ENCODE results near the gene NPB.

Gene NPB

GRCh38 chr17:81889602-81890001, 12.4 kb upstream of the NPB start:
- H3K4me3 ChIP-seq (replicated peaks in 1 of 2; ENCODE audit: low read depth in 2 of 2, low read length in 2 of 2) = no peak overlapping the region
- DNase-seq (ENCODE audit: low read depth in 2 of 2) = no peak
- TF ChIP-seq CTCF (IDR thresholded peaks at IDR 0.05; ENCODE audit: low read depth, low read length) = no peak

GRCh38 chr17:81890447-81891302, 11.4 kb upstream of the NPB start:
- DNase-seq (ENCODE audit: low read depth in 2 of 2) = no peak
- peak overlapping the region; percentile 79 to 82 for H3K4me3 ChIP-seq (replicated peaks in 1 of 2; ENCODE audit: low read depth in 2 of 2, low read length in 2 of 2)
- no peak for TF ChIP-seq CTCF (IDR thresholded peaks at IDR 0.05; ENCODE audit: low read depth, low read length)

GRCh38 chr17:81891303-81891552, 10.8 kb upstream of the NPB start:
- TF ChIP-seq CTCF (IDR thresholded peaks at IDR 0.05; ENCODE audit: low read depth, low read length) = no peak
- peak overlapping the region; percentile 79 to 82 for H3K4me3 ChIP-seq (replicated peaks in 1 of 2; ENCODE audit: low read depth in 2 of 2, low read length in 2 of 2)
- DNase-seq (ENCODE audit: low read depth in 2 of 2) = no peak

- DNase-seq (ENCODE audit: low read depth in 2 of 2) = no peak
- no peak for TF ChIP-seq CTCF (IDR thresholded peaks at IDR 0.05; ENCODE audit: low read depth, low read length)
- no peak overlapping the region for H3K4me3 ChIP-seq (replicated peaks in 1 of 2; ENCODE audit: low read depth in 2 of 2, low read length in 2 of 2)
Measured at GRCh38 chr17:81895400-81895799, 6.6 kb upstream of the NPB start.

GRCh38 chr17:81898029-81898866, 3.8 kb upstream of the NPB start:
- TF ChIP-seq CTCF (IDR thresholded peaks at IDR 0.05; ENCODE audit: low read depth, low read length) = no peak
- DNase-seq (ENCODE audit: low read depth in 2 of 2) = peak; percentile 62 to 97
- H3K4me3 ChIP-seq (replicated peaks in 1 of 2; ENCODE audit: low read depth in 2 of 2, low read length in 2 of 2) = no peak overlapping the region

GRCh38 chr17:81898885-81899284, 3.2 kb upstream of the NPB start:
- TF ChIP-seq CTCF (IDR thresholded peaks at IDR 0.05; ENCODE audit: low read depth, low read length) = no peak
- H3K4me3 ChIP-seq (replicated peaks in 1 of 2; ENCODE audit: low read depth in 2 of 2, low read length in 2 of 2) = no peak overlapping the region
- DNase-seq (ENCODE audit: low read depth in 2 of 2) = no peak

Data from cardiac fibroblast (primary cell).